ENCODE measurements around the gene PTTG1. TPM values are rescaled to one million over a fixed set of nuclear protein-coding genes. Genes with fewer than 3 reads are reported as not detected.

PTTG1 gene
- total and polyA plus RNA-seq, 2 experiments from 2014 or later = 394 to 620 TPM

- Histone ChIP-seq H3K4me2 (no peak overlapping the region), H3K27ac (ENCODE audit: low read depth) (no peak overlapping the region), H3K27me3 (ENCODE audit: insufficient read depth) (no peaks in the 10 kb centered on the region), H3K36me3 (ENCODE audit: insufficient read depth) (no peaks in the 10 kb centered on the region), H3K4me3 (no peak overlapping the region), H3F3A (replicated peaks; ENCODE audit: low read depth) (no peaks in the 10 kb centered on the region), H4K20me1 (replicated peaks; ENCODE audit: insufficient read depth) (no peaks in the 10 kb centered on the region), H3K4me1 (ENCODE audit: insufficient read depth) (no peaks in the 10 kb centered on the region), H3K79me2 (replicated peaks; ENCODE audit: insufficient read depth) (no peaks in the 10 kb centered on the region), H3K9me2 (ENCODE audit: insufficient read depth) (no peaks in the 10 kb centered on the region; the same call in 1 of the 2 replicates), H2AFZ (no peak overlapping the region)
- Mint-ChIP-seq H3K36me3 (ENCODE audit: low read depth) (no peaks in the 10 kb centered on the region), H3K27me3 (ENCODE audit: insufficient read depth, low read depth, poor library complexity) (no peaks in the 10 kb centered on the region), H3K4me1 (no peaks in the 10 kb centered on the region), H3K4me3 (no peak overlapping the region), H3K27ac (no peak overlapping the region), H3K9me3 (peaks cover 8% of the 10 kb centered on the region; the same call in 2 of the 3 replicates)
- TF ChIP-seq EZH2phosphoT487 (IDR thresholded peaks at IDR 0.05; ENCODE audit: unreplicated experiment) (no peak), ZNF462 (CRISPR knock-in tag; IDR thresholded peaks at IDR 0.05) (no peak), CREB1 (CRISPR knock-in tag; IDR thresholded peaks at IDR 0.05; ENCODE audit: low read depth) (no peak), ZNF331 (CRISPR knock-in tag; IDR thresholded peaks at IDR 0.05; ENCODE audit: low read depth) (no peak), ZNF114 (CRISPR knock-in tag; IDR thresholded peaks at IDR 0.05) (no peak), EZH2 (IDR thresholded peaks at IDR 0.05; ENCODE audit: low read depth, unreplicated experiment) (no peak), REST (IDR thresholded peaks at IDR 0.05; ENCODE audit: unreplicated experiment) (no peak), JUNB (IDR thresholded peaks at IDR 0.05; ENCODE audit: unreplicated experiment) (no peak)
- TF ChIP-seq, protein P1, sequence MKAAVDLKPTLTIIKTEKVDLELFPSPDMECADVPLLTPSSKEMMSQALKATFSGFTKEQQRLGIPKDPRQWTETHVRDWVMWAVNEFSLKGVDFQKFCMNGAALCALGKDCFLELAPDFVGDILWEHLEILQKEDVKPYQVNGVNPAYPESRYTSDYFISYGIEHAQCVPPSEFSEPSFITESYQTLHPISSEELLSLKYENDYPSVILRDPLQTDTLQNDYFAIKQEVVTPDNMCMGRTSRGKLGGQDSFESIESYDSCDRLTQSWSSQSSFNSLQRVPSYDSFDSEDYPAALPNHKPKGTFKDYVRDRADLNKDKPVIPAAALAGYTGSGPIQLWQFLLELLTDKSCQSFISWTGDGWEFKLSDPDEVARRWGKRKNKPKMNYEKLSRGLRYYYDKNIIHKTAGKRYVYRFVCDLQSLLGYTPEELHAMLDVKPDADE (IDR thresholded peaks at IDR 0.05) = no peak
- TF ChIP-seq, protein P2, sequence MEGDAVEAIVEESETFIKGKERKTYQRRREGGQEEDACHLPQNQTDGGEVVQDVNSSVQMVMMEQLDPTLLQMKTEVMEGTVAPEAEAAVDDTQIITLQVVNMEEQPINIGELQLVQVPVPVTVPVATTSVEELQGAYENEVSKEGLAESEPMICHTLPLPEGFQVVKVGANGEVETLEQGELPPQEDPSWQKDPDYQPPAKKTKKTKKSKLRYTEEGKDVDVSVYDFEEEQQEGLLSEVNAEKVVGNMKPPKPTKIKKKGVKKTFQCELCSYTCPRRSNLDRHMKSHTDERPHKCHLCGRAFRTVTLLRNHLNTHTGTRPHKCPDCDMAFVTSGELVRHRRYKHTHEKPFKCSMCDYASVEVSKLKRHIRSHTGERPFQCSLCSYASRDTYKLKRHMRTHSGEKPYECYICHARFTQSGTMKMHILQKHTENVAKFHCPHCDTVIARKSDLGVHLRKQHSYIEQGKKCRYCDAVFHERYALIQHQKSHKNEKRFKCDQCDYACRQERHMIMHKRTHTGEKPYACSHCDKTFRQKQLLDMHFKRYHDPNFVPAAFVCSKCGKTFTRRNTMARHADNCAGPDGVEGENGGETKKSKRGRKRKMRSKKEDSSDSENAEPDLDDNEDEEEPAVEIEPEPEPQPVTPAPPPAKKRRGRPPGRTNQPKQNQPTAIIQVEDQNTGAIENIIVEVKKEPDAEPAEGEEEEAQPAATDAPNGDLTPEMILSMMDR (conservative IDR thresholded peaks at IDR 0.05; ENCODE audit: low read depth in 2 of 2) = no peak
- no peak for DNase-seq (ENCODE audit: low spot score)
- no peak for ATAC-seq
Observed at GRCh38 chr5:160456480-160457177, 35.0 kb downstream of the PTTG1 start.
